ENCODE data around the gene UBB.

- TF ChIP-seq RAD21 (IDR thresholded peaks at IDR 0.05; ENCODE audit: low read depth) (no peak), NFIC (IDR thresholded peaks at IDR 0.05) (no peak), REST (IDR thresholded peaks at IDR 0.05; ENCODE audit: low read depth) (no peak), YY1 (IDR thresholded peaks at IDR 0.05; ENCODE audit: low read depth) (no peak), MAX (IDR thresholded peaks at IDR 0.05) (no peak), FOXM1 (IDR thresholded peaks at IDR 0.05; ENCODE audit: borderline replicate concordance, low read depth) (no peak), ZBTB7A (IDR thresholded peaks at IDR 0.05; ENCODE audit: low read depth) (no peak), TEAD4 (IDR thresholded peaks at IDR 0.05) (no peak), CEBPB (IDR thresholded peaks at IDR 0.05) (no peak), TAF1 (IDR thresholded peaks at IDR 0.05; ENCODE audit: low read depth) (no peak), CREB1 (IDR thresholded peaks at IDR 0.05; ENCODE audit: low read depth) (no peak), EP300 (IDR thresholded peaks at IDR 0.05; ENCODE audit: borderline replicate concordance) (no peak)
Measured at GRCh38 chr17:16339402-16339801, 41.5 kb upstream of the UBB start.

Data from Ishikawa (cell line).